Measurements from ENCODE around the gene C1orf21. TPM values are rescaled to one million over a fixed set of nuclear protein-coding genes. Genes with fewer than 3 reads are reported as not detected.

Gene C1orf21
- total RNA-seq, 1 experiment from 2014 or later: 0.15 TPM

DNA sequence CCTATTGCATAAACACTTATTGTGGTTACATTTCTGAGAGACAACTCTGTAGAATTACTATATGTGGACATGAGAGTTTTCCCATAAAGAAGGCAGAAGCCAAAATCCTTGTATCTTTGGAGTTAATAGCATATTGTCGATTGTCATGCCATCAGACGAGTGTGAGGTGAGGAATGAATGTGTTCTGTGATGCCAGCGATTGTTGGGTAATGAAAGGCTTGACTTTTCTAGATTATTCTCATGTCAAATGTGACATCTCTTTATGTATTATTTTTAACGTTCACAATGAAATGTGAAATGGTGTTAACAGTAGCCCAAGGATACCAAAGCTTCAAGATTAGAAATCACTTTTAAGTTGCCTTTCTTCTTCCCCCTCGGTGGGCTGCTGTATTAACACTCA is 84.9 kb downstream of the C1orf21 start:
- CTCF ChIA-PET: no interaction called here
- DNase-seq (ENCODE audit: low read depth, low spot score): no peak
- no peak for TF ChIP-seq REST (IDR thresholded peaks at IDR 0.05; ENCODE audit: insufficient read depth in 1 of 2, low read depth in 2 of 2, low read length in 1 of 2)
- TF ChIP-seq SIN3A (IDR thresholded peaks at IDR 0.05; ENCODE audit: borderline replicate concordance, insufficient read depth, low read depth, low read length): no peak
- TF ChIP-seq CTCF (IDR thresholded peaks at IDR 0.05): no peak
- TF ChIP-seq TCF7L2 (IDR thresholded peaks at IDR 0.05; ENCODE audit: low read depth, low read length): no peak
- TF ChIP-seq POLR2AphosphoS5 (IDR thresholded peaks at IDR 0.05; ENCODE audit: low read depth, low read length): no peak
- Histone ChIP-seq H3K4me3 (ENCODE audit: low read depth in 2 of 2, low read length in 2 of 2) (no peak overlapping the region), H3K27ac (ENCODE audit: low read length) (no peak overlapping the region), H3K36me3 (ENCODE audit: control insufficient read depth, insufficient read depth, low read length) (no peaks in the 10 kb centered on the region), H3K4me1 (ENCODE audit: control insufficient read depth, insufficient read depth, low read length) (no peaks in the 10 kb centered on the region), H3K27me3 (ENCODE audit: control insufficient read depth, insufficient read depth, low read length) (no peaks in the 10 kb centered on the region), H3K9me3 (ENCODE audit: control insufficient read depth, insufficient read depth, low read depth, low read length) (no peaks in the 10 kb centered on the region)
- intact Hi-C loops (cut with micrococcal nuclease; ENCODE audit: unreplicated experiment) (no loop called here), in situ Hi-C loops (cut with HindIII; ENCODE audit: low pct_unique_long_range_greater_than_20kb, low sequenced_read_pairs) (no loop called here)
- ATAC-seq: no peak
- POLR2A ChIA-PET: no interaction called here
- no TSS peak for BruUV-seq (replicated peaks)

GRCh38 chr1:184472136-184472535 is 85.3 kb downstream of the C1orf21 start:
- BruUV-seq (replicated peaks): no TSS peak
- CTCF ChIA-PET: no interaction called here
- POLR2A ChIA-PET: no interaction called here

More at GRCh38 chr1:184472136-184472535, 85.3 kb downstream of the C1orf21 start:
- ATAC-seq: no peak
- Histone ChIP-seq H3K27ac (ENCODE audit: low read length) (no peak overlapping the region), H3K4me3 (ENCODE audit: low read depth in 2 of 2, low read length in 2 of 2) (no peak overlapping the region), H3K36me3 (ENCODE audit: control insufficient read depth, insufficient read depth, low read length) (no peaks in the 10 kb centered on the region), H3K9me3 (ENCODE audit: control insufficient read depth, insufficient read depth, low read depth, low read length) (no peaks in the 10 kb centered on the region), H3K4me1 (ENCODE audit: control insufficient read depth, insufficient read depth, low read length) (no peaks in the 10 kb centered on the region), H3K27me3 (ENCODE audit: control insufficient read depth, insufficient read depth, low read length) (no peaks in the 10 kb centered on the region)
- intact Hi-C loops (cut with micrococcal nuclease; ENCODE audit: unreplicated experiment): no loop called here
- TF ChIP-seq POLR2AphosphoS5 (IDR thresholded peaks at IDR 0.05; ENCODE audit: low read depth, low read length) (no peak), REST (IDR thresholded peaks at IDR 0.05; ENCODE audit: insufficient read depth in 1 of 2, low read depth in 2 of 2, low read length in 1 of 2) (no peak), CTCF (IDR thresholded peaks at IDR 0.05) (no peak), TCF7L2 (IDR thresholded peaks at IDR 0.05; ENCODE audit: low read depth, low read length) (no peak), SIN3A (IDR thresholded peaks at IDR 0.05; ENCODE audit: borderline replicate concordance, insufficient read depth, low read depth, low read length) (no peak)
- no peak for DNase-seq (ENCODE audit: low read depth, low spot score)
- in situ Hi-C loops (cut with HindIII; ENCODE audit: low pct_unique_long_range_greater_than_20kb, low sequenced_read_pairs): no loop called here

Measured in Panc1 (cell line).